HUDEP-2 (cell line): ENCODE measurements around the gene BPI.
"Not testable (repeated sequence)": the region's sequence is repeated elsewhere in the genome, so short reads cannot be mapped to it uniquely, and the experiment has no call there.

Experiments
- DNase-seq, 76 experiments: peaks; one replicate each; lab custom pipeline; 2025; ENCODE audit not compliant: unreplicated experiment in 76 of 76; lab: John Stamatoyannopoulos, UW

The BPI gene

GRCh38 chr20:38331245-38331644, 27.3 kb downstream of the BPI start:
- no peak for DNase-seq

- DNase-seq, result no peak
These were observed 27.9 kb downstream of the BPI start for GRCh38 chr20:38331814-38332213.

- no peak for DNase-seq
These were observed 30.1 kb downstream of the BPI start for GRCh38 chr20:38334016-38334415.

GRCh38 chr20:38336726-38337125, 32.8 kb downstream of the BPI start:
- DNase-seq, result no peak

GRCh38 chr20:38337561-38338140, 33.7 kb downstream of the BPI start:
- peak in 61 of 76 experiments; percentile 9 to 82 (median 44) for DNase-seq

- peak in 18 of 76 experiments; percentile 4 to 55 (median 22) for DNase-seq
These were observed 35.0 kb downstream of the BPI start for GRCh38 chr20:38338849-38339520.

- DNase-seq, result not testable (repeated sequence)
These were observed 35.6 kb downstream of the BPI start for GRCh38 chr20:38339521-38339896.

GRCh38 chr20:38339997-38340396, 36.0 kb downstream of the BPI start:
- no peak for DNase-seq

- no peak for DNase-seq
These were observed 36.7 kb downstream of the BPI start for GRCh38 chr20:38340693-38341092.

- no peak for DNase-seq
These were observed 38.3 kb downstream of the BPI start for GRCh38 chr20:38342216-38342615.

- DNase-seq, result peak in 28 of 76 experiments; percentile 6 to 59 (median 22)
These were observed 38.9 kb downstream of the BPI start for GRCh38 chr20:38342713-38343310.

GRCh38 chr20:38343311-38344106, 39.6 kb downstream of the BPI start:
- DNase-seq, result peak in 2 of 76 experiments; percentile 9 to 10

GRCh38 chr20:38344107-38344701, 40.2 kb downstream of the BPI start:
- no peak for DNase-seq

GRCh38 chr20:38345643-38346042, 41.7 kb downstream of the BPI start:
- no peak for DNase-seq

- DNase-seq, result no peak
These were observed 42.3 kb downstream of the BPI start, which contains the start of gene LBP for GRCh38 chr20:38346247-38346651. Gene LBP, plus strand, starts transcription at chr20:38346482. Its CDS starts 35 bp downstream, at chr20:38346517.

GRCh38 chr20:38346741-38347140, 42.8 kb downstream of the BPI start:
- DNase-seq, result no peak

GRCh38 chr20:38349856-38350255, 45.9 kb downstream of the BPI start:
- DNase-seq, result no peak

GRCh38 chr20:38350879-38351775, 47.2 kb downstream of the BPI start:
- DNase-seq, result no peak

- no peak for DNase-seq
These were observed 49.4 kb downstream of the BPI start for GRCh38 chr20:38353316-38353715.

- DNase-seq, result no peak
These were observed 50.3 kb downstream of the BPI start for GRCh38 chr20:38354227-38354626.
